ENCODE data around the gene TAP1.
"Not testable (repeated sequence)": the region's sequence is repeated elsewhere in the genome, so short reads cannot be mapped to it uniquely, and the experiment has no call there.

TAP1 gene

DNA sequence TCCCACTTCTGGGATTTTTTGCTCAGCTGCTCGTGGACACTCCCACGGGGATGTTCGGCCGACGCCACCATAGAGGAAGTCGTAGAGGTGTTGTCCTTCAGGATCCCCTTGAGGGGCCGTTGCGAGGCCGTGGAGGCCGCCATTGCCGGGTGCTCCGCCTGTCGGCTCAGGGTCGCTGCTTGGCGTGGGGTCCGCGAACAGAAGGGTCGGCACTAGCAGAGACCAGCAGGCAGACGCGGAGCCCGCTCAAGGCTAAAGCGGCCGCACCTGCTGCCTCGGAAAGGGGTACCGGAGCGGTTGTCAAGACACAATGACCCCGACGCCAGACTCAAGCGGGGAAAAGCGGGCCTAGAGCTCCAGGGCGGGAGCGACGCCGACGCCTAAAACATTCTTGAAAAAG lies 26.2 kb upstream of the TAP1 start:
- no peak for TF ChIP-seq POLR2A (IDR thresholded peaks at IDR 0.05; ENCODE audit: low read length)
- no peak for TF ChIP-seq GATA1 (IDR thresholded peaks at IDR 0.05; ENCODE audit: low read depth, low read length)
- no peak for DNase-seq

DNA sequence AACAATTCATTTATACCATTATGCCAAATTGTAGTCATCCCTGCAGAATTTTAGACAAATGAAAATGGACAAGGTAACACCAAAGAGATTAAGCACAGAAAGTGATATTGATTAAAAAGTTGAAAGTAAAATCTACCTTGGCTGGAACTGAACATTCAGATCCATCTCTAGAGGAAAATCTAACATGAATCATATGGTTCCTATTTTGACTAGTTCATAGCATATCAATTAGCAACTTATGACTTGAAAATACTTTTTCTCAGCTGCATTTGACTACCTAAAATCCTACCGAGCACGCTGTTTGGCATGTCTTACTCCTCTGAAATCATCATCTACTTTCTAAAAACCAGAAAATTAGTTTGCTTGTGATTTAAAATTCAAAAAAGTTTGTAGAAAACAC lies 23.1 kb upstream of the TAP1 start:
- TF ChIP-seq POLR2A (IDR thresholded peaks at IDR 0.05; ENCODE audit: low read length): no peak
- no peak for TF ChIP-seq GATA1 (IDR thresholded peaks at IDR 0.05; ENCODE audit: low read depth, low read length)
- DNase-seq: no peak

DNA sequence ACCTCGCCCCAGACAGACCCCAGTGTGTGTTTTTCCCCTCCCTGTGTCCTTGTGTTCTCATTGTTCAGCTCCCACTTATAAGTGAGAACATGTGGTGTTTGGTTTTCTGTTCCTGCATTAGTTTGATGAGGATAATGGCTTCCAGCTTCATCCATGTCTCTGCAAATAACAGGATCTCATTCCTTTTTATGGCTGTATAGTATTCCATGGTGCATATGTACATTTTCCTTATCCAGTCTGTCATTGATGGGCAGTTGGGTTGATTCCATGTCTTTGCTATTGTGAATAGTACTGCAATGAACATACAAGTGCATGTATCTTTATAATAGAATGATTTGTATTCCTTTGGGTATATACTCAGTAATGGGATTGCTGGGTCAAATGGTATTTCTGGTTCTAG lies 20.4 kb upstream of the TAP1 start:
- not testable (repeated sequence) for DNase-seq

DNA sequence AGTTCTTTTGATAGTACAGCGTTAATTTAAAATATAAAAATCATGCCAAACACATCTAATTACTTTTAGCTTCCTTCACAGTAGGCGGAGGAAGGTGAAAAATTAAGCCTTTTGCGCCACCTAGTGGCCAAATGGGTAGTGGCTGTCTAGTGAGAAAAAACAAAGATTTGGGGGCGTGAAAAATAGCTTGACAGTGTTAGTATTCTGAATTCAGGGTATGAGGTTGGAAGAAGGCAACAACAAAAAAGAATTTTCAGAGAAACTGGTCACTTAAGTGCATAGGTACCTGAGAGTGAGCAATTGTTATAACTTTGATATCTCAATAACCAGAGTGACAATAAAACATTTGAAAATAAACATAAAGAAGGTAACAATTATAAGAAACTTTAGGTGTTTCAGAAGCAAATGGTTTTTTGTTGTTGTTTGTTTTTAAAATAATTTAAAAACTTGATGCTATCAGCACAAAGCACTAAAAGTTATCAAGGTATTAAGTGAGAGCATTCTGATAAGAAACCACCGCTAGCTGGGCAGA lies 14.8 kb upstream of the TAP1 start:
- no peak for TF ChIP-seq GATA1 (IDR thresholded peaks at IDR 0.05; ENCODE audit: low read depth, low read length)
- no peak for TF ChIP-seq POLR2A (IDR thresholded peaks at IDR 0.05; ENCODE audit: low read length)
- DNase-seq: peak; percentile 79 to 91

DNA sequence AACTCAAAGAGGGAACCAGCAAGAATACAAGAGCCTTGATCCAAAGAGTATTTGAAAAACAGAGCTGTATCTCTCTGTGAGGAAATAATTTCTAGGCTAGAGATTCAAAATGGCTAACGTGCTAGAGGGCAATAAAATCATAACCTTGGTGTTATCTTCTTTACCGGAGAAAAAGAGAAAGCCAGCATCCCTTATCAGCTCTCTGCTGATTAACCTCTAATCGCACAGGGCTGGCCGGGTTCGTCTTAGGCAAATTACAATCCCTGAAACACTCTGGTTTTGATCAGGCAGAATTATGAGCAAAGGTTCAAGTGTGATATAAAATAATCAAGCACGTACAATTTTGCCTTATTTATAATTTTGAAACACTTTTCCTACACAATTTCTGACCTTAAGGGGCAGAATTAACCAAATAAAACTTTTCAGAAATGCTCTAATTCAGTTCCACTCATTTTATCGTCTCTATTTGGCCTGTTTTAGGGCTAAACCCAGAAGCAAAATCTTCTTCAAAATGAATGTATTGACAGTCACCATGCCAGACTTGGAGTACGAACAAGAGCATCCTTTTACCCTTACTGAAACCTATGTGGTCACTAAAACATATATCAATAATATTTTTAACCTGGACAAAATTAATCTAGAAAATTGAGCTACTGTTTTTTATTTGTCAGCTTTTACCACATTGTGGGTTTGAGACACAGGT lies 14.2 kb upstream of the TAP1 start:
- peak in 1 of 2 experiments; percentile 33 for DNase-seq
- TF ChIP-seq POLR2A (IDR thresholded peaks at IDR 0.05; ENCODE audit: low read length) (no peak), GATA1 (IDR thresholded peaks at IDR 0.05; ENCODE audit: low read depth, low read length) (no peak)

DNA sequence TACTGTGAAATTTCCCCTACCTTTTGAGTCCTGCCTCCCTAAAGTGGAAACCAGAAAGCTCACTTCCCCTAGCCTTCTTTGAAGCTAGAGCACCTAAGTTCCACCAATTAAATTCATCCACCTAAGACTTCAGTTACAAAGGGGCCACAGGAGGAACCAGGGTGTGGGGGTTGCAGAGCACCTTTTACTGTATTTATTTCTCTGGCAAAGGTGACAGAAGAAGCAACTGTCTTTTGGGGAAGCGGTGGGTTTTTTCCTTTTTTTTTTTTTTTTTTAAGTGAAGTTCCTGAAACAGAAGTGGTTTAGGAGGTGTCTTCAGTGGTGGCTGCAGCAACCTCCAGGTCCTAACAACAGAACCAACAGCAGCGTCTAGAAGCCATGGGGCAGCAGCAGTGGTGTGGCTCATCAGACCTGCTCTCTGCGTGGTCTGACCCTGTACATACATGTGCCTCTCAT lies 13.5 kb upstream of the TAP1 start:
- no peak for TF ChIP-seq GATA1 (IDR thresholded peaks at IDR 0.05; ENCODE audit: low read depth, low read length)
- no peak for TF ChIP-seq POLR2A (IDR thresholded peaks at IDR 0.05; ENCODE audit: low read length)

DNA sequence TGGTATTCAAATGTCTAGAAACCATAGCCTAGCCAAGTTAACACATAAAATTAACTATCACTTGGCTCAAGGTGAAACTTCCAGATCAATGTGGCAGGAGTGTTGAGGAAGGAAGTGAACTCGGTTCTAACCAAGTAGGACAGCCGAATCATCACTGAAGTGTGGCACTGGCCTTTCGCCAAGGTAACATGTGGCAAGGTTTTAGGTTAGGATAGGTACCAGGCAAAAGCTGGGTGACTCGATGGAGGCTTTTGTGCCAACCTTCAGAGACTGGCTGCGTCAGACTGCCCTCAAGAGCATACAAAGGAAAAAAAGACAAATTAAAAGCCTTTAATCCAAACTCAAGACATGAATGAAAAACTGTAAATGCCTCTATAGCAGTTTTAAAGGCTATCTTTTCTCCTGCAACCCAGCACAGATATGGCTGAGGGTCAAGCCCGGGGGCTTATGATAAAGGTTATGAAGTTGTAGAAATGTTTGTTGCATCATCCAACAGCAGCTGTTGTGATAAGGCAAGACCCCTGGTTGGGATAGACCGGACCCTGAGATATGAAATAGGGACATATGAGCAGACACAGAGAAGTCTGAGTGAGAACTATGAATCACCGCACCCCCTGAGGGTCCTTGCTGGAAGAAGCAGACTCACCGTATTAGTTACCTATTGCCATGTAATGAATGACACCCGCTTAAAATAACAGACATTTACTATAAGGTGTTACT lies 12.4 kb upstream of the TAP1 start:
- DNase-seq: no peak
- TF ChIP-seq GATA1 (IDR thresholded peaks at IDR 0.05; ENCODE audit: low read depth, low read length): no peak
- TF ChIP-seq POLR2A (IDR thresholded peaks at IDR 0.05; ENCODE audit: low read length): no peak

More for the DNA sequence above, 13.5 kb upstream of the TAP1 start:
- DNase-seq: no peak

DNA sequence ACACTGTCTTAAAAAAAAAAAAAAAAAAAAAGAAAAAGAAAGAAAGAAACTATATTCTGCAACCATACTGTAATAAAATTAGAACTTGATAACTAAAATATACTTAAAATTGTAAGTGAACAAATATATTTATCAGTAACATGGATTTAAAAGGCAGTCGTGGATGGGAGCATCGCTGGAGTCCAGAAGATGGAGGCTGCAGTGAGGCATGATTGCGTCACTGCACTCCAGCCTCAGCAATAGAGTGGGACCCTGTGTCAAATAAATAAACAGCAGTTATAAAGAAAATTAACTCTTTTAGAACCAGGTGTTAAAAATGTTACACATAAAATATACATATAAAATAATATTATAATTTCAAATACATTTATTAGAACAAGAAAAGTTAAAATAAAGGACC lies 9.2 kb upstream of the TAP1 start:
- TF ChIP-seq POLR2A (IDR thresholded peaks at IDR 0.05; ENCODE audit: low read length) (no peak), GATA1 (IDR thresholded peaks at IDR 0.05; ENCODE audit: low read depth, low read length) (no peak)

DNA sequence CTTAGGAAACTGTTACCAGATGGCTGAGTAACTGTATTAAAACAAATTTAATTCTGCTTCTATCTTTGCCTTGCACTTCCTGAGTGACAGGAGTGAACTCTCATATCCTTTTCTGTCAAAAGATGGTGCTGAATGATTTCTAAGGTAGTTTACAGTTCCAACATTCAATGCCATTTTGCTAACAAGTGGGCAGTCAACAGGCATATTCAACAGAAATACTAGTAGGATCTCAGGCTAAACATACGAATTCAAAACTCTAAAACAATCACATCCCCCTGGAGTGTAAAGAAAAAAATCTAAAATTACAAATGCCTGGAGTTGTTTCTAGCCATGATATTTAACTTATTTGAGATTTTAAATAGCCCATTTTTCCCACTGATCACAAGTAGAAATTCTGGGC lies 7.2 kb upstream of the TAP1 start:
- no peak for DNase-seq
- TF ChIP-seq POLR2A (IDR thresholded peaks at IDR 0.05; ENCODE audit: low read length): no peak
- no peak for TF ChIP-seq GATA1 (IDR thresholded peaks at IDR 0.05; ENCODE audit: low read depth, low read length)

More for the DNA sequence above, 9.2 kb upstream of the TAP1 start:
- no peak for DNase-seq

DNA sequence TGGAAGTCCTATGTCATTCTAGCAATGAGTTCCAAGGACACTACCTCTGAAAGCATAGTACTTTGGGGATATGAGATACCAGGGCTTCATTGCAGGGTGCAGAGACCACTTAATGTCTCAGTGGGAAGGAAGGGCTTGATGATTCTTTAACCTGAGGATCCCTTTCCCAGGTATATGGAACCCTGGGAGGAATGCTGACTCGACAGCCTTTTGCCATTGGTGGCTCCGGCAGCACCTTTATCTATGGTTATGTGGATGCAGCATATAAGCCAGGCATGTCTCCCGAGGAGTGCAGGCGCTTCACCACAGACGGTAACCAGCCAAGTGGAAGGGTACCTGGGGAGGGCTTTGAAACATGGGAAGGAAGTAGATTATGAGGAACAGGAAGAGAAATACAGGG lies 4.7 kb upstream of the TAP1 start:
- DNase-seq: no peak
- TF ChIP-seq GATA1 (IDR thresholded peaks at IDR 0.05; ENCODE audit: low read depth, low read length): no peak
- TF ChIP-seq POLR2A (IDR thresholded peaks at IDR 0.05; ENCODE audit: low read length): no peak

DNA sequence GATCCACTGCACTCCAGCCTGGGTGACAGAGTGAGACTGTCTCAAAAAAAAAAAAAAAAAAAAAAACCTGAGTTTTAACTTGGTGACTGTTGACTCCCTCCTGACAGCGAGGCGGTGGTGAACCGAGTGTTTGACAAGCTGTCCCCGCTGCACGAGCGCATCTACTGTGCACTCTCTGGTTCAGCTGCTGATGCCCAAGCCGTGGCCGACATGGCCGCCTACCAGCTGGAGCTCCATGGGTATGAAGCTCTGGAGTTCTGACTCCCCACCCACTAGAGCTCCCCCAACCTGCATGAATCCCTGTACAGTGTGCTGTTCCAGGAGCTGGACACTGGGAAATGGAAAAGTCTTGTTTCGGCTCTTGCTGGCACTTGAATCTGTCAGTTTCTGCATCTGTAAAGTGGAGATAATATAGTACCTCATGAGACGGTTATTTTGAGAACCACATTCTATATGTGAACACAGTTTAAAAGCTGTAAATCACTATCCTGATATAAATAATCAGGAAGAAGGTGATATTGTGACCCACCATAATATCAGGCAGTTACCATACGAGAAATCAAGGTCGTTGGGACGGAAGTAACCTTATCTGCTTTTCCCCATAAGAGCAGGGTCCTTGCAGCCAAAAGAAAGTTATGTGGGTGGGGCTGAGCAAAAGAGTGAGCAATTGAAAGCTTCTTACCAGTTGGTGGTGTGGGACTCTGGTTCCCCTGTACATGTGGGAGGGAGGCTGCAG lies 3.8 kb upstream of the TAP1 start:
- DNase-seq: peak; percentile 15 to 43
- no peak for TF ChIP-seq POLR2A (IDR thresholded peaks at IDR 0.05; ENCODE audit: low read length)
- no peak for TF ChIP-seq GATA1 (IDR thresholded peaks at IDR 0.05; ENCODE audit: low read depth, low read length)

DNA sequence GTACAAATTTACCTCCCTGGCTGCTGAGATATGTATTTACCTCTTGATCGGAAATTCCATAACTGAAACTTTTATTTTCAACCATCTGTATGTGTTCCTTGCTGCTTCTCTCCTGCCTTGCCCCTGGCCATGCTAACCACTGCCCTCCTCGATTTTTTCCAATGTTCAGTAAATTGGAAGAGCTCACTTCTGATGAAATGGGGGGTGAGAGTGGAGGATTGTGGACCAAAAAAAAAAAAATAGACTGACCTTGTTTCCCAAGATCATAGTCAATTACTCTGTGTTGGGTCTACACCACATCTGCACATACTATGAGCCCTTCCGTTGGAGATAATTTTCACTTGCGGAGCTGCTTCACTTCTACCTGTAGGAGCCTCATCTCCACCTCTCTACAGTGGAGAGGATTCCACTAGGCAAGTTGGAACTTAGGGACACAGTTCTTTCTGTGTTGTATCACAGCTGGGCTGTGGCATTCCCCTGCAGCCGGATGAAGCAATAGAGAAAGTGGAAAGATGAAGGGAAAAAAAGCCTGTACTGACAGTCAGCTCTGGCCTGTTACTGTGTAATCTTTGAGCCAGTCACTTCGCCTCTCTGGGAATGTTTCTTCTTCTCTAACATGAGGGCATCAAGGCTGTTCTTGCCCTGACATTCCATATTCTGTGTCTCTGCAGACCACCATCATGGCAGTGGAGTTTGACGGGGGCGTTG lies 2.1 kb upstream of the TAP1 start:
- TF ChIP-seq POLR2A (IDR thresholded peaks at IDR 0.05; ENCODE audit: low read length): no peak
- no peak for DNase-seq

DNA sequence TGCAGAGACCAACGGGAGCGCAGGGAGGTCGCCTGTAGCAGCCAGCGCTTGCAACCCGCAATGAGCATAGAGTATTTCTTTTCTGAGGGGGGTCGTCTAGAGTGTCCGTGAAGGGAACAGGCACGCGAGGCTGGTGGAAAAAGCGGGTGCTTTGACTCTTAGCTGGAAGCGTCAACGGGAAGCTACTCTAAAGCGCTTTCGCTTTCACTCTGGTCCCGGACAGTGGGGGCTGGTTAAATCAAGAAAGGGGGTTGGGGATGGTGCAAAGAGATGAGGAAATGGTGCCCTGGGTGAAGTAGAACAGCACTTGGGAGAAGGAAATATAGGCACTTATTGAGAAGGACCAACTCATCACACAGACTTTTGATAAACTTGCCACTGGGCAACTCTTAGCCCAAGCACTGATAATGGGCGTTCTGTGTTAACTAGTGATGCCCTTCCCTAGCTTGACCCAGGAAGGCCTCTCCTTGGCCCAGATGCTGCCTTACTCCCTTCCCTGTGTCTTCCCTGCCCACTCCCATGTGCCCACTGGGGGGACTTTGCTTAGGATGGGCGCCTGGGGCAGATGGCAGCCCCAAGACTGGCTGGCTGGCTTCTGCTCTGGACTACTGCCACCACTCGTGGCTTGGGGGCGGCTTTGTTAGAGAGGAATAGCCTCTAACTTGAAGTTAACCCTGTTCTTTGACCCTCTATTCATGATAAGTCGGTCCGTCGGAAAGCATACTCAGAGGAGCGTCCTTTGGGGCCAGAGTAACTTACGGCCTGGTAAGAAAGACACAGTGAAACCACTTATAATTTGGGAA lies 1.1 kb upstream of the TAP1 start:
- DNase-seq: peak; percentile 46 to 65
- TF ChIP-seq POLR2A (IDR thresholded peaks at IDR 0.05; ENCODE audit: low read length) (no peak), GATA1 (IDR thresholded peaks at IDR 0.05; ENCODE audit: low read depth, low read length) (no peak)

Data from erythroblast (primary cell).